KBM-7 (cell line): Measurements from ENCODE around the gene KRT6B.
"Not testable (repeated sequence)": the region's sequence is repeated elsewhere in the genome, so short reads cannot be mapped to it uniquely, and the experiment has no call there.

Experiments
- DNase-seq: peaks from one replicate; pipeline ENCODE4 v3.0.0-alpha.2; 2015
- in situ Hi-C: fragments of 300-500 bp; cut with MboI; formaldehyde crosslinking; loops from 2 replicates; pipeline ENCODE4 v1.14.3; 2020; ENCODE audit warnings: low sequenced_read_pairs, low pct_unique_long_range_greater_than_20kb, mixed read lengths

The KRT6B gene

DNA sequence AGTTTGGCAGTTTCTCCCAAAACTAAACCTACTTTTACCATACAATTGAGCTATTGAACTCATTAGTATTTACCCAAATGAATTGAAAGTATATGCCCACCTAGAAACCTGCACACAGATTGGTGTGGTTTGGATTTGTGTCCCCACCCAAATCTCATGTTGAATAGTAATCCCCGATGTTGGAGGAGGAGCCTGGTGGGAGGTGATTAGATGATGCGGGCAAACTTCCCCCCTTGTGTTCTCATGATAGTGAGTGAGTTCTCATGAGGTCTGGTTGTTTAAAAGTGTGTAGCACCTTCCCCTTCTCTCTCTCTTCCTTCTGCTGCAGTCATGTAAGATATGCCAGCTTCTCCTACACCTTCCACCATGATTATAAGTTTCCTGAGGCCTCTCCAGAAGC, 25.7 kb upstream of the KRT6B start:
- in situ Hi-C loops = no loop called here

DNA sequence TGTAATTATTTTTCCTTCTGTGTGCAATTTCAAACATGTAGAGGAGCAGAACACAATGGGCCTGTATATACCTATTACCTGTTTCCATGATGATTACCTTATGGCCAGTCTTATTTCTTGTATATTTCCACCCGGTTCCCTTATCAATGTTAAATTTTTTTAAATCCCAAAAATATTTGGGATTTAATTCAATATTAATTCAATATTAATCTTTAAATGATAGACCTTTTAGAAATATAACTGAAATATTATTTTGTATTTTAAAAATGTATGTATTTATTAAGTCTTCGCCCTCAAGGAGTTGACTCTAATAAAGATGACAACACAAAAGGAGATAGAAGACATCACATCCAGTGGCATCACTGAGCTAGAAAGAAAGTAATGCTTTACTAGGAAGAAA, 22.3 kb upstream of the KRT6B start:
- DNase-seq = no peak
- in situ Hi-C loops = no loop called here

More for the DNA sequence above, 25.7 kb upstream of the KRT6B start:
- no peak for DNase-seq

DNA sequence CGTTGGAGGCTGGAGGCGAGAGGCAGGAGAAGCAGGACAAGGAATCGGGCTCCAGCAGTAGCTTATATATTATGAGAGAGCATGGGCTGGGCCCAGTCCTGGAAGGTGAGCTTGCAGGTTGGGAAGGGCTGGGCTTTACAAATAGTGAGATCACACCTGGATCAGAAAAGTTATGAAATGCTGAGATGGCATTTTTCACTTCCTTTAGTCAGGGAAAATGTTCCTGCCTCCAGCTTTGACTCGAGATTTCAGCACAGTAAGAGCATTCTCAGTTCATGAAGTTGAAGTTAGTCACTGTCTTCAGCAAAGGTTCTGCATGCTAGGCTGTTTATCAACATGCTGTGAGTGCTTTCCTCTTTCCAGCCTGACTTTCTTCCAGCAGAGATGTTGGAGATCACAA, 21.8 kb upstream of the KRT6B start, which contains the start of gene KRT6C:
TSS of gene KRT6C (minus strand) at position 38 of the 400 bp plus-strand sequence. CDS start 68 bp downstream, outside the sequence.
- no peak for DNase-seq
- in situ Hi-C loops = no loop called here

DNA sequence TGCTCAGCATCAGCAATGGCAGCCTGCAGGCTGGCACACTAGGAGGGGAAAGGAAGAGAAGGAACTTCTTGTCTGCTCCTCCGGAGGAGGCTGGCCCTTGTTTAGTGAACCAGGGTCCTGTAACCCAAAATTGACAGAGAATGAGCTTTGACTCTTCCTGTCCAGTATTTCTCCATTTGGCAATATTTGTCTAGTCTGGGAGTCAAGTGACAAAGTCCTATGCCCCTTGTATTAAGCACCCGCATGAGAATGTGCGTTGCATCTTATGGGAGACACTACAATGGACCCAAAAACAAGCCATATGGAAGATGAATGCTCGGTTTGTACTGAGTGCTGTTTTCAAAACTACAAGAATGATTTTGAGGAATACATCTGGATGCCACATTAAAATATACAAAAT, 17.9 kb upstream of the KRT6B start:
- DNase-seq = no peak
- in situ Hi-C loops = no loop called here

DNA sequence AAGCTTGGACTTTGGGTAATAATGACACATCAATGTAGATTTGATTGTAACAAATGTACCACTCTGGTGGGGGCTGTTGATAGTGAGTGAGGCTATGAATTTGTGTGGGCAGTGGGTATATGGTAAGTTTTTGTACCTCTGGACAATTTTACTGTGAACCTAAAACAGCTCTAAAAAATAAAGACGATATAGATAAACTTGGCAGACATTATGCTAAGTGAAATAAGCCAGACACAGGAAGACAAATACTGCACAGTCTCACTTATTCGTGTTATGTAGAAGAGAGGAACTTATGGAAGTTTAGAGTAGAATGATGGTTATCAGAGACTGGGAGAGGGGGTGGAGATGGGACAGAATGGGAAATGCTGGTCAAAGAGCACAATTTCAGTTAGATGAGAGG, 13.0 kb upstream of the KRT6B start:
- in situ Hi-C loops = no loop called here

DNA sequence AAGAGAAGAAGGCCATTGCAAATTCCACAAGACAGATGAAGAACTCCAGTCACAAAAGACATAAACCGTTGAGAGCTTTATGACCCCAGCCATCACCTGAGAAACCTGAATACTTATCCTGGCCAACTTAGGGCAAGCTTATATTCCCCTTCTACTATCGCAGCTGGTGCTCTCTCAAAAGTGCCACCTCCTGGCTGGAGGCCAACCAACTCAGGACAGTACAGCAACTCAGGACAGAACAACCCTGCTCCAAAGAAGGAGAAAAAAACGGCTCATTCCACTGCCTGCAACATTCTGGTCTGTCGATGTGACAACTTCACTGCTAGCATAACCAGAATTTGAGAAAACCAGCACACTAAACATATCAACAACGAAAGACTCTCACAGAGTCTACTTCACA, 9.7 kb upstream of the KRT6B start:
- no peak for DNase-seq
- in situ Hi-C loops = no loop called here

More for the DNA sequence above, 13.0 kb upstream of the KRT6B start:
- DNase-seq = no peak

DNA sequence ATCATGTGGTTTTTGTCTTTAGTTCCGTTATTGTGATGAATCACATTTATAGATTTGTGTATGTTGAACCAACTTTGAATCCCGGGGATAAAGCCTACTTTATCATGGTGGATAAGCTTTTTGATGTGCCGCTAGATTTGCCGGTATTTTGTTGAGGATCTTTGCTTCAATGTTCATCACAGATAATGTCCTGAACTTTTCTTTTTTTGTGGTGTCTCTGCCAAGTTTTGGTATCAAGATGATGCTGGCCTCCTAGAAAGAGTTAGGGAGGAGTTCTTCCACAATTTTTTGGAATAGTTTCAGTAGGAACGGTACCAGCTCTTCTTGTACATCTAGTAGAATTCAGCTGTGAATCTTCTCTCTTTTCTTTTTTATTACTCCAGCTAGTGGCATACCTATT, 6.9 kb upstream of the KRT6B start:
- in situ Hi-C loops = no loop called here
- no peak for DNase-seq

DNA sequence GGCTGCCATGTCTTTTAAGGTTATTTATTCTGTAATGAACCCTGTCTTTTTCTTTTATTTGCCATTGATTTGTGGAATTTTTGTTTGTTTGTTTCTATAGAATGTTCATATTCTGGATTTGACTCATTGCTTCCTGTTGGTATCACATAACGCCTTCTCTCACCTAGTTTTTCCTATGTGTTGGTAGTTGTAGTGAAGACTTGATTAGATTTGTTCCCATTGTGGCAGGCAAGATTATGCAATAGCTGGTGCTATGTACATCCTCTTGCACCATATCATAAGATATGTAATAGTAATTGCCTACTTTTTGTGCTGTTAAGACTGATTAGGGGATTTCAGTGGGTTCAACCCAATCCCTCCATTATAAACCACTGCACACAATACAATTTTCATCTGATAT, 3.9 kb upstream of the KRT6B start:
- in situ Hi-C loops = no loop called here

DNA sequence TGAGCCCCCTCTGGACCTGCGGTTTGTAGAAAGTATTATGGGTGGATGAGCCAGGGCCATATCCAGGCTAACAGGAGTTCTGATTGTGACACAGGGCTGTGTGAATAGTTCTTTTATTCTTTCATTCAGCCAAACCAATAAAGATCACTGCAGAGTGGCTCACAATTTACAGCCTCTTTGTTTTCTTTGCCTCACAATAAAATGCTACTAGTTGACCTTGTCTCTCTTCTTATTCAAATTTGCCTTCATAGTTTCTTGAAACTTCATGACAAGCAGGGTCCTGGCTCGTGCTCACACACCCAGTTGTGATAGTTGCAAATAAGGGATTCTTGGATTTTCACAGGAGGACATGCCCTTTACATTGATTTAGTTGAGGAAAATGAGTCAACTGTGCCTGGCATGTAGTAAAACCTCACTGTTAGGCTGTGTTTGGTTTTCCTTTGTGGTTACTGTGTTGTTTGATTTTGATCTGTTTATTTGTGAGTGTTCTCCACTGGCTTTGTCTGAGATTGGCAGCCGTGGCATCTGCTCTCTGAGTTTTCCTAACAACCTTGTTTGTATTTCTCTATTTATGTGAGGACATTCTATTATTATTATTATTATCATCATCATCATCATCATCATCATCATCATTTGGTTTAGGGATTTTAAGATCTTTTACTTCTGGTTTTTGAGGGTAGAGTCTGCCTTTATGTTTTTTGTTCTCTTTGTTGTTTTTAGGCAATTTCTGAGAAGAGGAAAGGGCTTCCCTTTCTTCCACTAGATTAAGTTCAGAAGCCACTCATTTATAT, 2.7 kb upstream of the KRT6B start:
- in situ Hi-C loops = no loop called here
- DNase-seq = no peak

More for the DNA sequence above, 3.9 kb upstream of the KRT6B start:
- DNase-seq = no peak

DNA sequence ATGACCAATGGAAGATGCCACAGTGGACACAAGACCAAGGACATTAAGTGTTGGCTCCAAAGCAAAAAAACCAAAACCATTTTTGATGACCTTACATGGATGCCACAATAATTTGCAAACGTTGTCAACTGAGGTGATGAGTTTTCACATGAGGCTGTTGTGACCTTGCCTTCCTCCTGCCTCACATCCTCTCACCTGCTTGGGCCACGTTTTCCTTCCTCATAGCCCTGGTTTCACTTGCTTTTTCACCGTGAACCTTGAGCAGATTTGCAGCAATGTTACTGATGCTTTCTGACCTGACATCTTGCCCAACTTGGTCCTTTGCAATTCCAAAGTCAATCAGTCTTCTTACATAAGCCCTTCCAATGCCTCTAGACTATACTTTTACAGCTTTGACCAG, 3.7 kb downstream of the KRT6B start:
- DNase-seq = no peak
- in situ Hi-C loops = no loop called here

DNA sequence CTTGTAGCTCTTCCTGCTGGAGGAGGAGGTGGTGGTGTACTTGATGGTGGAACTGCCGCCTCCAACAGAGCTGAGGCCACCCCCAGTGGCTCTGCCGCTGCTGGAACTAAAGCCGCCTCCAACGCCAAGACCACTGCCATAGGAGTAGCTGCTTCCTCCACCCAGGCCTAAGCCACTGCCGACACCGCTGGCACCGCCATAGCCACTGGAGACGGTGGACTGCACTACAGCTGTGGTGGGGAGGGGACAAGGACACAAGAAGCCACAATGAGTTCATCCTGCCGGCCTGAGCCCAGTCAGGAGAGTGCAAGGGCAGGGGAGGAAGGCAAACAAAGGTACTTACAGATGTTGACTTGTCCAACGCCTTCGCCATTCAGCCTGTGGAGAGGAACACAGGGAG, 4.8 kb downstream of the KRT6B start:
- DNase-seq, in situ Hi-C loops: not testable (repeated sequence)

DNA sequence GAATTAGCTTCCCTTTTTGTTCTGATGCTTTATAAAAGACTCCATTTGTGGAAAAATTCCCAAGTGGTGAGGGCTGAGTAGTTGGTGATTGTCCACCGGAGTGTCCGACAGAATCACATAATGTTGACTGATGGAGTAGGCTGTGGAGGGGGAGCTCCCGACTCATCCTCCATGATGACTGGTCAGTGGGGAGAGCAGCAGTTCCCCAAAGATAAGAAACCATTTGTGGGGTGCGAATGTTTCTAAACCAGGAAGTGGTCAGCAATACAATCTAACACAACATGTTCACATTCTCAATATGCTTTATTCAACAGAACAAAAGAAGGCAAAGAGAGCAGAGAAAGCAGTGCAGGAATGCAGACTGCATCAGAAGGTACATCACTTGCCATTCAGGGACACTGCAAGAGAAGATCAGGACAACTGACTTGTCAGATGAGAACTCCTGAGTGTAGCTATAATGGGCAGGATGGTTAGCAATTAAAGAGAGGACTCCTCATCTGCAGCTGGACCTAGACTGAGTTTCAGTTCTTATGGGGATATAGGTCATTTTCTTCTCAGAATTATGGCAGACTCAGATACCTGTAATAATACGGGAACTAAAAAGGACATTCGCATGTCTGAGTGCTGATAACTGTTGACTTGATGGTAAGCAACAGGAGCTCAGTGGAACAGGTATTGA, 5.4 kb downstream of the KRT6B start:
- in situ Hi-C loops = no loop called here
- DNase-seq = no peak

DNA sequence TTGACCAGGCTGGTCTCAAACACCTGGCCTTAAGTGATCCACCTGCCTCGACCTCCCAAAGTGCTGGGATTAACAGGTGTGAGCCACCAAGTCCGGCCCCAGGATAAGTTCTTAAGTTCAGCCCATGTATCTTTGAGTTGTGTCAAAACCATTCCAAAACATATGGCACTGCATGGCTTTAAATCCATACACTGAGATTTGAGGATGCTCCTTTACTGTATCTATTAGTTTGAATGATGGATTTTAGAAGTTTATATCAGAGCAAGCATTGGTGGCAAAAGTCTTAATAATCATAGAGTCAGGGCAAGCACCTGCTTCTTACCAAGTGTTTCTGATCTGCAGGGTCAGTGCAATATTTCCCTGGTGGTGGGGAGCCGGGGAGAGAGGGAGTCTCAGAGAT, 6.1 kb downstream of the KRT6B start:
- in situ Hi-C loops = no loop called here
- no peak for DNase-seq

DNA sequence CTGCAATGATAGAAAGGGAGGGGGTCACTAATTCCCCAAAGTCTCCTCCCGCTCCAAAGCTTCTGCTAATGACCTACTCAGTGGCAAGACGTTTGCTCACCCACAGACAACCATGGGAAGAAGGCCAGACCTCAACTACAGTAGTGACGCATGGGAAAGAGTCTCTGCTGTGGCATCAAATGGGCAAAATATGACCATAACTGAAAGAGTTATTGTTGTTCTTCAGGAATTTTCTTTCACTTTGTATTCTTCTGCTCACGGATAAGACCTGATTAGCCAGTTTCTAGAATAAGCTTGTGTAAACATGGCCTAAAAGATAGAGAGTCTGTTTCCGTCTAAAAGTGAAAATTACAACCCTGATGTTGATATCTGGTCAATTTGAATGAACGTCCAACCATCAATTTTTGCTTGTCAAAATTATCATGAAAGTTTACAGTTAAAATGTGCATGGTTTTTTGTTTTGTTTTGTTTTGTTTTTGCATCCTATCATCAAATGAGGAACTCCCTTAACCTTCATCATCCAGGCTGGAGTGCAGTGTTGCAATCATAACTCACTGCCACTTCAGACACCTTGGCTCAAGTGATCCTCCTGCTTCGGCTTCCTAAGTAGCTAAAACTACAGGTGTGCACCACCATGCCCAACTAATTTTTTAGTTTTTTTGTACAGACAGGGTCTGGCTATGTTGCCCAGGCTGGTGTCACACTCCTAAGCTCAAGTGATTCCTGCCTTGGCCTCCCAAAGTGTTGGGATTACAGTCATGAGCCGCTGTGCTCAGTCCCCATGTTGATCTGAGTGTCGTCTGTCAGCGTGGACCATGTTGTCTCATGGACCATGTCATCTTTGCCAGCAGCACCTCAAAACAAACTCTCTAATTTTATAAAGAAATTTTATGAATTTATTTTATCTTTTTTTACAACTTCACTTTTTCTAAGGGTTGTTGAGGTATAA, 7.0 kb downstream of the KRT6B start:
- in situ Hi-C loops = no loop called here
- DNase-seq = no peak

DNA sequence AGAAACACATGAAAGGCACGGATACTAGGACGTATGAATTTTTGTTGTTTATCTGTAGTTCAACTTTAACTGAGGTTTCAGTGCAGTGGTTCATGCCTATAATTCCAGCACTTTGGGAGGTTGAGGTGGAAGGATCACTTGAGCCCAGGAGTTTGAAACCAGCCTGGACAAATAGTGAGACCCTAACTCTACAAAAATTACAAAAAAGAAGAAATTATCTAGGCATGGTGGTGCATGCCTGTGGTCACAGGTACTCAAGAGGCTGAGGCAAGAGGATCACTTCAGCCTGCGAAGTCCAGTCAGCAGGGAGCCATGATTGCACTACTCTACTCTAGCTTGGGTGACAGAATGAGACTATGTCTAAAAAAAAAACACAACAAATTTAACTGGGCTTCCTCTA, 8.0 kb downstream of the KRT6B start:
- in situ Hi-C loops = no loop called here

DNA sequence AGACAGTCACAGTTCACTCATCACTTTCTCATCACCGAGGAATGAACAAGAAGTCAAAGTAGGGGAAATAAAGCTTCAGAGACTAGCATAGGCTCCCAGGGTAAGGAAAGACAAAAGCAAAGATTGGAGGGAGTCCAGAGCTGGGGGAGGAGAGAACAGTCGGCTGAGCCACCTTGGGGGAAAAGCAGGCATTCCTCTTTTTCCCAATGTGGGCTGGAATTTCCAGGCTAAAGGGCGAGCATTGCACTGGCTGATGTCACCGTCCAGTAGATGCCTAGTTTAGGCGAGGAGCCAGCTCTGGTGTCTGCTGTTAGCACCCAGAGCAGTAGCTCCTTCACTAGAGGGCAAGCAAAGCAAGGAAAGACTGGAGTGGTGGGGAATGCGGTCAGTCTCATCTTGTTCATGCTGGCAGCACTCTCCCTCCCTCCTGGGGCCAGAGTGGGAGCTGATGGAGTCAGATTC, 9.3 kb downstream of the KRT6B start:
- in situ Hi-C loops = no loop called here
- DNase-seq = no peak

More for the DNA sequence above, 8.0 kb downstream of the KRT6B start:
- DNase-seq = no peak

DNA sequence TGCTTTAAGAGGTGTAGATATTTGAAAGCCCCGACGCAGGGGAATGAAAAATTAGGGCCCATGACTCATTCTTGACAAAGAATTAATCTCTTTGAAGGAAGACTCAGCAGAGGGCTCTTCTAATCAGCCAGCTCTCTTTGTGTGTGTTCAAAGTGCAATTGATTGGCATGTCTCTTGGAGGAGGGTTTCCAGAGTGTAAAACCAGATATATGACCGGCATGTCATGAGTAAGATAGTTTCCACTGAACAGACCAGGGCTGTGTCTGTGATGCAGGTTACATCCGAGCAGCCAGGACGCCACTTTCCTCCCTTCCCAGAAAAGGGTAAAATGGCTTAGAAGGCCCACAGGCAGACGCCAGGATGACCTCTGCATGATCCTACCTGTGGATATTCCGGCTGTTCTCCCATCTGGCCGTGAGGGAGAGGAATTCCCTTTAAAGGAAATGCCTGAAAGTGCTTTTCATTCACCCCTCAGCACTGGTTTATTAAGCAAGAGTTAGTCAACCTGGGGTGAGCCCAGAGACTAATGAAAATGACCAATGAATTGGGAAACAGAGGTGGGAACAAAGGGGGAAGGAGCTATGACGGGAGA, 10.5 kb downstream of the KRT6B start:
- in situ Hi-C loops = no loop called here
- no peak for DNase-seq

DNA sequence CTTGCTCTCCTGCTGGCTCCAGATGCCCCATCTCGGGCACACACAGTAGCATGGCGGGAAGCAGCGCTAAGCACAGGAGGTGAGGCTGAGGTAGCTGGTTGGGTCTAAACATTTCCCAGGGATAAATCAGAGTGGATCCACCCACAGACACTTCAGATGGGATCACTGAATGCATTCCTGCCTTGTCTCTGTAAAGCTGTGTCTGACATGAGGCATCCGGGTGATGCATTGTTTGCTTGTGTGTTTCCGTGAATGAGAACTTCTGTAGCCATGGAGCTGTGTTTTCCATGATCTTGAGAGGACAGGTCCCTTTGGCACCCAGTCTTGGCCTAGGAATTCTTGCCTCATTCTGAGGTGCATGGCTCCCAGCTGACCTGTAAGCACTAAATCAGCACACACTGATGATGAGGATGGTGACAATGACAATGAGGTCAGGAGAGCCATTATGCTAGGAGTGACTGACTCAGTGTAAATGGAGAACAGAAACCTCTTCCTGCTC, 11.1 kb downstream of the KRT6B start:
- no peak for DNase-seq
- in situ Hi-C loops = no loop called here

DNA sequence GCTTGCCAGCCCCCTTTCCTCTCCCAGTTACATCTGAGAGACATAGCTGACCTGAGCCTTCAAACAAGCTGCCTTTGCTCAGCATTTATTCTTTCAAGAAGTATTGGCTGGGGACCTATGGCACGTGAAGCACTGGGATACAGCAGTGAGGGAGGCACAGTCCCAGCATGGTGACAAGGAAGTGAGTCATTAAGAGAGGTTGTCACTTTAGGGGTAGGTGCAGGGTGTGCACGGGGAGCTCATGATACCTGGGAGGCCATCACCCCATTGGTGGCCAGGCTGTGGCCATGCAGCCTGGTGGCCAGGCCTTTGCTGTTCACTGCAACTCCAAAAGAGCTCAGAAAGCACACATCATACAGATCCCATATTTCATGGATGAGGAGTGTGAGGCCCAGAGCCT, 12.1 kb downstream of the KRT6B start:
- DNase-seq = no peak
- in situ Hi-C loops = no loop called here
